Upper lobe of right lung (tissue), 1 donor: ENCODE results near the gene EGR2. TPM values are rescaled to one million over a fixed set of nuclear protein-coding genes. Genes with fewer than 3 reads are reported as not detected.

Source experiments
- ATAC-seq: fragments of 200-7000 bp; cut with Tn5 transposase; one replicate; pipeline ENCODE4 v1.9.1; 2020; ENCODE audit warnings: mild to moderate bottlenecking, moderate library complexity
- DNase-seq: peaks from one replicate; pipeline ENCODE4 v3.0.0-alpha.2; 2020
- H3K27ac ChIP-seq: fragments of 200-600 bp; one replicate; pipeline ENCODE4 v1.8.0; 2022
- H3K27me3 ChIP-seq: fragments of 200-600 bp; one replicate; pipeline ENCODE4 v1.8.0; 2022; ENCODE audit warnings: mild to moderate bottlenecking
- H3K36me3 ChIP-seq: fragments of 200-600 bp; one replicate; pipeline ENCODE4 v1.8.0; 2022
- H3K4me1 ChIP-seq: fragments of 200-600 bp; one replicate; pipeline ENCODE4 v1.8.0; 2022
- H3K4me3 ChIP-seq: fragments of 200-600 bp; one replicate; pipeline ENCODE4 v1.8.0; 2022; ENCODE audit warnings: mild to moderate bottlenecking
- H3K9me3 ChIP-seq: fragments of 200-600 bp; one replicate; pipeline ENCODE4 v1.8.0; 2022
- intact Hi-C: fragments of 100-400 bp; cut with DNase I; formaldehyde crosslinking; loops from one replicate; pipeline ENCODE4 v1.11.0; 2022
- long read RNA-seq: library from polyadenylated mRNA; unstranded; transcript quantifications from one replicate; pipeline ENCODE4 v2.0.0, GENCODE V29; 2021
- total RNA-seq: library from RNA; stranded (reverse); fragmentation: NEBNext Ultra II Directional; extraction: Animal tissue kit (Norgen Biotek cat#: 25700); gene quantifications from one replicate; pipeline ENCODE4 v1.2.1, GENCODE V29; 2021
- TF ChIP-seq, protein P1 (sequence below): fragments of 200-600 bp; IDR thresholded peaks from one replicate; pipeline ENCODE4 v1.8.0; 2022; ENCODE audit warnings: antibody characterized with exemption
- donor health status: DM: no; HTN: yes; CAD: no; lungs with severe emphysema.

Gene EGR2
- total RNA-seq: 41.4 TPM
- long read RNA-seq, transcript EGR2-201 (2 exons, 2,968 nt): major isoform, 16 of 51 reads
- long read RNA-seq, partial matches to known transcripts: 1 of 51 reads
- long read RNA-seq, other reads (novel, unspliced or antisense): 31 of 51 reads

DNA sequence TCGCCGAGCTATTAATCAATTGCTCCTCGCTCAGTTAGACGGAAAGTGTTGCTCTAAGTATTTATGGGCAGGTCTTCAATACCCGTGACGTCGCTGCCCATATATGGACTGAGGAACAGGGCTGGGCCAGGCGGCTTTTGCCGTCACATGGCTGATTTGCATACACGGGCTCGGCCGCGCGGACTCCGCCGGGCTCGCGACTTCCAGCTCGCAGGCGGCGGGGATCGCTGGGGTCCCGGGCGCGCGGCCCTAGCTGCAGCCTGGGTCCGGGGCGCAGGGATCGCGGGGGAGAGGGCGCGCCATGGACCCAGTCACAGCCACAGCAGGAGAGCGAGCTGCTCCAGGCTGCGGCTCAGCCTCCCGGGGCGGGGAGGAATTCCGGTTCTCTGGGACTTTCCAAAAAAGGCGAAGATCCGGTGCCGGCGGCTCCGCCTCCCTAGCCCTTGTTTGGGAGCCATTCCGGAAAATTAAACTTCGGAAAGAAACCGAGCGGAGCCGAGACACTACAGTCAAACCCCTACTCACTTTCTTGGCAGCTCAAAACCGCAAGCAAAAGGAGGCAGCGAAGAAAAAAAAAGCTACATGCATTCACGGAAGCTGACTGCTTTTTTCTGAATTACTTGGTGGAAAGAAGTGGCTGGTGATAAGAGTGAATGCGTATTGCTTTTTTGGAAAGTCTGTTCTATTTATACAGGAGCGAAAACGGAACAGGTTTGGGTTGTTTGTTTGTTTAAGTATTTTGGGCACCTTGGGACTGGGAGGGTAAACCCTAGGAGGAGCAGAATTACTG, at the start of gene EGR2:
TSS of gene EGR2 (minus strand) at position 36 of the 790 bp plus-strand sequence. CDS start 337 bp downstream, outside the sequence.
- Histone ChIP-seq H3K27ac (peak within 1 kb of the TSS; percentile 86), H3K4me3 (peak within 1 kb of the TSS; percentile 88), H3K4me1 (peaks cover 28% of the 10 kb centered on the region), H3K36me3 (no peaks in the 10 kb centered on the region), H3K27me3 (peaks cover 29% of the 10 kb centered on the region), H3K9me3 (no peaks in the 10 kb centered on the region)
- TF ChIP-seq, protein P1, sequence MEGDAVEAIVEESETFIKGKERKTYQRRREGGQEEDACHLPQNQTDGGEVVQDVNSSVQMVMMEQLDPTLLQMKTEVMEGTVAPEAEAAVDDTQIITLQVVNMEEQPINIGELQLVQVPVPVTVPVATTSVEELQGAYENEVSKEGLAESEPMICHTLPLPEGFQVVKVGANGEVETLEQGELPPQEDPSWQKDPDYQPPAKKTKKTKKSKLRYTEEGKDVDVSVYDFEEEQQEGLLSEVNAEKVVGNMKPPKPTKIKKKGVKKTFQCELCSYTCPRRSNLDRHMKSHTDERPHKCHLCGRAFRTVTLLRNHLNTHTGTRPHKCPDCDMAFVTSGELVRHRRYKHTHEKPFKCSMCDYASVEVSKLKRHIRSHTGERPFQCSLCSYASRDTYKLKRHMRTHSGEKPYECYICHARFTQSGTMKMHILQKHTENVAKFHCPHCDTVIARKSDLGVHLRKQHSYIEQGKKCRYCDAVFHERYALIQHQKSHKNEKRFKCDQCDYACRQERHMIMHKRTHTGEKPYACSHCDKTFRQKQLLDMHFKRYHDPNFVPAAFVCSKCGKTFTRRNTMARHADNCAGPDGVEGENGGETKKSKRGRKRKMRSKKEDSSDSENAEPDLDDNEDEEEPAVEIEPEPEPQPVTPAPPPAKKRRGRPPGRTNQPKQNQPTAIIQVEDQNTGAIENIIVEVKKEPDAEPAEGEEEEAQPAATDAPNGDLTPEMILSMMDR: no peak
- peak; percentile 97 for DNase-seq
- ATAC-seq: peak; percentile 85
- intact Hi-C loops: loop anchor here (10.0 kb wide), 1 partner anchor 372 kb away; no protein-coding TSS in a partner anchor

GRCh38 chr10:62862447-62862846, 46.3 kb upstream of the EGR2 start:
- no peak overlapping the region for H3K27ac ChIP-seq
- peak; percentile 72 for ATAC-seq
- no peaks in the 10 kb centered on the region for H3K27me3 ChIP-seq
- H3K4me3 ChIP-seq: no peak overlapping the region
- no peaks in the 10 kb centered on the region for H3K36me3 ChIP-seq
- TF ChIP-seq, protein P1: no peak
- no peaks in the 10 kb centered on the region for H3K9me3 ChIP-seq
- peaks cover 6% of the 10 kb centered on the region for H3K4me1 ChIP-seq
- intact Hi-C loops: no loop called here
- DNase-seq: no peak

- peaks cover 6% of the 10 kb centered on the region for H3K4me1 ChIP-seq
- no peak for DNase-seq
- intact Hi-C loops: no loop called here
- TF ChIP-seq, protein P1: no peak
- H3K4me3 ChIP-seq: no peak overlapping the region
- no peaks in the 10 kb centered on the region for H3K27me3 ChIP-seq
- H3K9me3 ChIP-seq: no peaks in the 10 kb centered on the region
- no peak for ATAC-seq
- H3K27ac ChIP-seq: no peak overlapping the region
- no peaks in the 10 kb centered on the region for H3K36me3 ChIP-seq
These were observed 45.3 kb upstream of the EGR2 start for GRCh38 chr10:62861507-62861906.

- no peaks in the 10 kb centered on the region for H3K36me3 ChIP-seq
- no peaks in the 10 kb centered on the region for H3K27me3 ChIP-seq
- no peak overlapping the region for H3K4me3 ChIP-seq
- peaks cover 6% of the 10 kb centered on the region for H3K4me1 ChIP-seq
- no peaks in the 10 kb centered on the region for H3K9me3 ChIP-seq
- TF ChIP-seq, protein P1: no peak
- intact Hi-C loops: no loop called here
- DNase-seq (no peak), ATAC-seq (peak; percentile 32)
- H3K27ac ChIP-seq: no peak overlapping the region
These were observed 44.8 kb upstream of the EGR2 start for GRCh38 chr10:62860946-62861345.

GRCh38 chr10:62858364-62858763, 42.2 kb upstream of the EGR2 start:
- Histone ChIP-seq H3K36me3 (no peaks in the 10 kb centered on the region), H3K4me3 (no peak overlapping the region), H3K4me1 (peaks cover 12% of the 10 kb centered on the region), H3K27ac (no peak overlapping the region), H3K9me3 (no peaks in the 10 kb centered on the region), H3K27me3 (no peaks in the 10 kb centered on the region)
- no peak for DNase-seq
- TF ChIP-seq, protein P1: no peak
- intact Hi-C loops: no loop called here
- peak; percentile 36 for ATAC-seq
